DMS 273 (cell line): Measurements from ENCODE around the gene NPY4R2.
"Not testable (repeated sequence)": the region's sequence is repeated elsewhere in the genome, so short reads cannot be mapped to it uniquely, and the experiment has no call there.

ENCODE experiments used
- DNase-seq: peaks from one replicate; lab custom pipeline; 2025; ENCODE audit not compliant: unreplicated experiment; lab: John Stamatoyannopoulos, UW

The NPY4R2 gene

DNA sequence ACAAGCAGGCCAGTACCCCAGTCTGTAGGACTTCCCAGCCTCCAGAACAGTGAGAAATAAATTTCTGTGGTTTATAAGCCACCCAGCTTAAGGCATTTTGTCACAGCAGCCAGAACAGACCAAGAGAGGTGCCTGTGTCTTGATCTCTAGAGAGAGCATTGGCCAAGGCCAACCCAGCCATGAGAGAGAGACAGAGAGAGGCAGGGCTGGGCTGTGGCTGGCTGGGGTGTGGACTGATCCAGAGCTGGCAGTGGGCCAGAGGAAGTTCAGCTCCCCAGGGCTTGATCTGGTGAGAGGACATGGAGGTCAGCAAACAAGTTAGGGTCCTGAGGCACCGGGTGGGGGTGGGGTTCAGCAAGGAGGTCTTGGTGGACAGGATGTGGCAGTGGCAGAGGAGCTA is 14.4 kb downstream of the NPY4R2 start:
- not testable (repeated sequence) for DNase-seq

DNA sequence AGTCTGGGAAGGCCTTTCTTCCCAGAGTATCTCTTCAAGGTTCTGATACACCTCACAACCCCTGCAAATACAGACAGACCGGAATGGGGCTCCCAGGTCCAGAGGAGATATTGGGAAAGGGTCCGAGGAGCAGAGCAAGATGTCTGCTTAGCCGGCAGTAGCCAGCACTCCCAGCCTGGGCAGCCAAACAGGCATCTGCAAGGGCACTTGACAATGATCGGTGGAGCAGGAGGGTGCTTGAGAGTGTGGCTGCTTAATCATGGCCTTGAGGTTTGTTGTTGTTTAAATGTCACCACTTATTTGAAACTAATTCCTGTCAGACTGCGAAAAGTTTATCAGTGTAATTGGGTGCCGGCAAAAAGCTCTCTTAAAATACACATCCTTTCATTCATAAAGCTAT is 15.0 kb downstream of the NPY4R2 start:
- DNase-seq = not testable (repeated sequence)

- not testable (repeated sequence) for DNase-seq
Measured at GRCh38 chr10:47936772-47937228, 18.3 kb downstream of the NPY4R2 start.

DNA sequence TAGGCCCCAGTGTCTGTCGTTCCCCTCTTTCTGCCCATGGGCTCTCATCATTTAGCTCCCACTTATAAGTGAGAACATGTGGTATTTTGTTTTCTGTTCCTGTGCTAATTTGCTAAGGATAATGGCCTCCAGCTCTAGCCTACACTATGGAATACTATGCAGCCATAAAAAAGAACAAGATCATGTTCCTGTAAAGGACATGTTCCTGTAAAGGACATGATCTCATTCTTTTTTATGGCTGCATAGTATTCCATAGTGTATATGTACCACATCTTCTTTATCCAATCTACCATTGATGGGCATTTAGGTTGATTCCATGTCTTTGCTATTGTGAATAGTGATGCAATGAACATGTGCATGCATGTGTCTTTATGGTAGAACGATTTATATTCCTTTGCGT is 19.2 kb downstream of the NPY4R2 start:
- not testable (repeated sequence) for DNase-seq

- DNase-seq = not testable (repeated sequence)
Measured at GRCh38 chr10:47940821-47941220, 22.4 kb downstream of the NPY4R2 start.

GRCh38 chr10:47941379-47941778 is 22.9 kb downstream of the NPY4R2 start:
- not testable (repeated sequence) for DNase-seq

DNA sequence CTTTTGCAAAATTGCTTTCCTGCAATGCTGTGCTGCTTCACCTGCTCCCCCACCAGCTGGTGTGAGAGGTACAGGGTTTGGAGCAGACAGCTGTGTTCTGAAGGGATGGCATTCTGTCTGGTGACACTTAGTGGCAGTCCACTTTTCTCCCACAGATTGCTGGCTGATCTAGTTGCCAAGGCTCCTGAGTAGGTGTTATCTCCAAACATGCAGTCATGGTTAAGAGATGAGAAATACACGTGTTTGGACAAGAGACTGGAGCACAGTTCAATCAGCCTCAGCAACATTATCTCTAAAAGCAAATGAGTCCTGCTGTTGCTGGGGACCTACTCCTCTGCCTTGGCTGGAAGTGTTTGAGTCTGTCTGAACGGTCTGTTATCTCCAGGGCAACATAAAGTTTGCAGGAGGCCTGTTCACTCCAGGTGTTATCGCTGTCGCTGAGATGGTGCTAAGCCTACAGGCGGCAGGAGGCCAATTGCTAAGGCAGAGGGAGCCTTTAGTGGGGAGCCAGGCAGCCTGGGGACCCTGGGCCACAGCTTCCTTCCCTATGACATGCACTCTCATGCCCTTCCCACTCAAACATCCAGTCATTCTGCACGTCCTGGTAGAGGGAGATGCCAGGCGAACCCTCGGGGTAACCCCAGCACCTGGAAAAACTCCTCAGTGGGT is 24.0 kb downstream of the NPY4R2 start:
- DNase-seq = not testable (repeated sequence)

DNA sequence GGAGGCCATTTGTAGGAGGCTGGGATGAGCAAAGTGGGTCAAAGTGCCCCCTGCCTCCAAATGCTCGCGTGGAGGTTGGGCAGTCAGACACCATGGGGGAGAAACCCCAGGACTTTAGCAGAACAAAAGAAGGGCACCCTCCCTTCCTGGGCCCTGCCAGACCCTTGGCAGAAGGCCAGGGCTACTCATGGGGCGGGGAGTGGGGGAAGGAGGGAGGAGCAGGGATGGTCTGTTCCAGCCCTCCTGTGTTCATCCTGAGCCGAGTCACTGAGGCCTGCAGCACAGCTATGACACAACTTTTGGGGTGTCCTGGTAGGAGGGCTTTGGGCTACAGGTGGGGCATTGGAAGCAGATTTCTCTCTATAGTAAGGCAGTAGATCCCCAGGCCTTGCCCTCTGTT is 24.9 kb downstream of the NPY4R2 start:
- DNase-seq = not testable (repeated sequence)

GRCh38 chr10:47947424-47947823 is 29.0 kb downstream of the NPY4R2 start:
- not testable (repeated sequence) for DNase-seq

- DNase-seq = not testable (repeated sequence)
Measured at GRCh38 chr10:47957158-47957557, 38.7 kb downstream of the NPY4R2 start.

- not testable (repeated sequence) for DNase-seq
Measured at GRCh38 chr10:47959677-47960076, 41.2 kb downstream of the NPY4R2 start.

GRCh38 chr10:47960699-47961098 is 42.2 kb downstream of the NPY4R2 start:
- DNase-seq = not testable (repeated sequence)

DNA sequence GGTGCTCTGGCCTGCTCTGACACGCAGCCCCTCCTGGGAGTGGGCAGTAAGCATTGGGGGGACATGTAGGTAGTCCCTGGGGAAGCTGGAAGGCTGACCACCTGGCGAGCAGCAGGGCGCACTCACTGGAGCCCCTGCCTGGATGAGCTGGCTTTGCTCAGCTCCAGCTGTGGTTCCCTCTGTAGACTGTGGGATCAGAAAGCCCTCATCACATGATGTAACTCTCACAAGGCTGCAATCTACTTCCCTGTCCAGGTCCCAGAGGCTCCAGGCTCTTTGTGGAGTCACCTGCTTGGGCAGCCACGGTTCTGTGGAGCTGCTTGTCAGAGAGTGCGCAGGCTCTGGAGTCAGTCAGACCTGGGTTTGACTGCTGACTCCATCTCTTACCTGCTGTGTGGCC is 44.3 kb downstream of the NPY4R2 start:
- not testable (repeated sequence) for DNase-seq

- not testable (repeated sequence) for DNase-seq
Measured at GRCh38 chr10:47964280-47965063, 46.0 kb downstream of the NPY4R2 start.

GRCh38 chr10:47968988-47969387 is 50.5 kb downstream of the NPY4R2 start:
- not testable (repeated sequence) for DNase-seq

- not testable (repeated sequence) for DNase-seq
Measured at GRCh38 chr10:47970047-47970446, 51.6 kb downstream of the NPY4R2 start.

DNA sequence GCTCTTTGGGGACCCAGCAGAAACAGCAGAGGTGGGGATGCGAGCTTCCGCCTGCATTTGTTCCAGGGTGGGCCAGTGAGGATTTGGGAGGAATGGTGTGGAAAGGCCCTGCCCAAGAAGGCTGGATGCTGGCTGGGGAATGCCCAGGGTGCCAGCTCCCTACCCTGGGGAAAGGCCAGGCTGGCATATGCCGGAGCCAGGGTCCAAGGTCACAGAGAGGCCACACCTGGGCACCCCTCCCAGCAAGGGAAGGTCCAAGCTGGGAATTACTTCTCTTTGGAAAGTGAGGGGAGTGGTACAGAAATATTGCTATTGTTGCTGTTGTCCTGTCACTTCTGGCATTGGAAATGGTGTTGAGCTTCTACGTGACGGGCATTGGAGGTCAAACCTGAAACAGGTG is 53.1 kb downstream of the NPY4R2 start:
- DNase-seq = not testable (repeated sequence)

- not testable (repeated sequence) for DNase-seq
Measured at GRCh38 chr10:47972077-47972476, 53.6 kb downstream of the NPY4R2 start.
